ENCODE measurements around the gene METTL16. TPM values are rescaled to one million over a fixed set of nuclear protein-coding genes. Genes with fewer than 3 reads are reported as not detected.
"Not testable (repeated sequence)": the region's sequence is repeated elsewhere in the genome, so short reads cannot be mapped to it uniquely, and the experiment has no call there.

Gene METTL16
- total and polyA plus RNA-seq, 2 of the 8 experiments (the other 6 are each of a cell fraction or from before 2014, with no cell fraction given) = 22.8 to 59.4 TPM

GRCh38 chr17:2549392-2550211, 37.9 kb upstream of the METTL16 start (continued):
- TF ChIP-seq ASH2L (IDR thresholded peaks at IDR 0.05; ENCODE audit: low read length) (no peak), RNF2 (IDR thresholded peaks at IDR 0.05; ENCODE audit: borderline replicate concordance, low read depth, low read length, missing control alignments, poor library complexity, severe bottlenecking) (no peak), EZH2 (IDR thresholded peaks at IDR 0.05; ENCODE audit: low read depth, low read length, severe bottlenecking) (no peak), PHF8 (conservative IDR thresholded peaks at IDR 0.05; ENCODE audit: low read depth, low read length) (no peak)

GRCh38 chr17:2548026-2548425, 36.3 kb upstream of the METTL16 start:
- not testable (repeated sequence) for H3K23ac ChIP-seq (ENCODE audit: insufficient read length)
- POLR2A ChIA-PET (ENCODE audit: partially characterized antibody) = interaction anchor here (1.0 to 1.7 kb wide), 2 partner anchors 36 to 125 kb away, joined by 3 to 5 read pairs; partner anchors contain the start of gene METTL16
- WGBS, 2 experiments (ENCODE audit: extremely low coverage in 1 of 2, insufficient coverage in 1 of 2, insufficient read length in 1 of 2, insufficient replicate concordance in 2 of 2, low coverage in 1 of 2, low lambda C conversion rate in 2 of 2, missing lambda C conversion rate in 1 of 2) = 90% methylated on average over 8 of the region's 9 CpGs; no CpG with 5 or more reads in 1 of the 2 experiments

More at GRCh38 chr17:2548026-2548425, 36.3 kb upstream of the METTL16 start:
- not testable (repeated sequence) for H4K91ac ChIP-seq (replicated peaks; ENCODE audit: insufficient read length, low read length); H3K23me2 ChIP-seq (ENCODE audit: low read depth, low read length); H3K56ac ChIP-seq (replicated peaks; ENCODE audit: insufficient read length, low read depth, low read length); H4K8ac ChIP-seq (ENCODE audit: extremely low read depth, insufficient read depth, low read length); H3K4ac ChIP-seq (replicated peaks; ENCODE audit: insufficient read length, low read depth, low read length); H4K5ac ChIP-seq (ENCODE audit: insufficient read length, low read depth, low read length); H2BK15ac ChIP-seq (ENCODE audit: low read length); H3K9me3 ChIP-seq (ENCODE audit: insufficient read depth in 2 of 2, low read depth in 1 of 2, low read length in 1 of 2); H3K36me3 ChIP-seq (ENCODE audit: control insufficient read depth in 2 of 4, insufficient read depth in 4 of 4, low read length in 3 of 4); H3K14ac ChIP-seq (ENCODE audit: insufficient read length); H3K27ac ChIP-seq (ENCODE audit: low read depth, low read length); H4K20me1 ChIP-seq (replicated peaks in 1 of 2; ENCODE audit: control insufficient read depth in 1 of 2, insufficient read depth in 2 of 2, low read length in 2 of 2); H2AFZ ChIP-seq (ENCODE audit: low read length); H3K18ac ChIP-seq (ENCODE audit: extremely low read depth, low read length); H3K4me1 ChIP-seq (replicated peaks in 1 of 4; ENCODE audit: control insufficient read depth in 3 of 4, insufficient read depth in 4 of 4, low read length in 3 of 4); H2BK120ac ChIP-seq (replicated peaks; ENCODE audit: low read depth, low read length); H3K79me2 ChIP-seq (ENCODE audit: control insufficient read depth in 1 of 2, insufficient read depth in 2 of 2, low read length in 2 of 2); H3K27me3 ChIP-seq (replicated peaks in 1 of 4; ENCODE audit: control insufficient read depth in 3 of 4, extremely low read depth in 1 of 4, insufficient read depth in 3 of 4, low read length in 3 of 4); H3K9ac ChIP-seq (replicated peaks in 1 of 4; ENCODE audit: extremely low read depth in 1 of 4, low read depth in 3 of 4, low read length in 3 of 4); H3K4me2 ChIP-seq (ENCODE audit: insufficient read depth in 1 of 2, low read depth in 2 of 2, low read length in 2 of 2); H2BK20ac ChIP-seq (ENCODE audit: low read length); H2BK12ac ChIP-seq (ENCODE audit: low read depth, low read length); FAIRE-seq; H2AK5ac ChIP-seq (ENCODE audit: low read depth, low read length); H3K79me1 ChIP-seq (ENCODE audit: low read depth, low read length); H3K4me3 ChIP-seq (ENCODE audit: extremely low read depth in 1 of 4, insufficient read depth in 2 of 4, low read depth in 3 of 4, low read length in 4 of 4); H2BK5ac ChIP-seq (ENCODE audit: low read depth, low read length); DNase-seq (ENCODE audit: low read depth in 1 of 2, low spot score in 2 of 2)
- CTCF ChIA-PET (ENCODE audit: partially characterized antibody) = interaction anchor here (0.6 to 2.7 kb wide), 5 partner anchors 24 to 242 kb away, joined by 3 to 8 read pairs (median 3); no protein-coding TSS in a partner anchor
